AG08396 (cell line): ENCODE measurements around the gene FHOD3.
A peak's percentile ranks its signal among the peaks of the same experiment; 100 is the strongest.
"Not testable (repeated sequence)": the region's sequence is repeated elsewhere in the genome, so short reads cannot be mapped to it uniquely, and the experiment has no call there.

ENCODE experiments used
- DNase-seq: peaks from one replicate; pipeline ENCODE4 v3.0.0; 2012; ENCODE audit warnings: low spot score, mixed read lengths

Gene FHOD3

DNA sequence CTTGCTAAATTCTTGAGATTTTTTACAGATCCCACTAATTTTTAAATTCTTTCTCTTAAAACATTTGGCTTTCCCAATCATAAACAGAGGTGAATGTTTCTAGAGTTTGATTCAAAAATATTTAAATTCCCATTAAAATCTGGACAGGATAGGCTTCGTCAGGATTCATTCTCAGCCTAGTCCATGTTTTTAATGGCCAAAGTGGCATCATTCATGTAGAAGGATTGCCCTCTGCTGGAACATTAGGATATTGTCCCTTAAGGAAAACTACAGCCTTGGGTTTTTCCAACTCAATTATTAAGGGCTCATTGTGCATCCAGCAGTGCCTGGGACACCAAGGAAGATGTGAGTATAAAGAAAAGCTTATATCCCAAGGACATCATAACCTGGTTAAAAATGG, 459.6 kb downstream of the FHOD3 start:
- DNase-seq, result peak; percentile 73

DNA sequence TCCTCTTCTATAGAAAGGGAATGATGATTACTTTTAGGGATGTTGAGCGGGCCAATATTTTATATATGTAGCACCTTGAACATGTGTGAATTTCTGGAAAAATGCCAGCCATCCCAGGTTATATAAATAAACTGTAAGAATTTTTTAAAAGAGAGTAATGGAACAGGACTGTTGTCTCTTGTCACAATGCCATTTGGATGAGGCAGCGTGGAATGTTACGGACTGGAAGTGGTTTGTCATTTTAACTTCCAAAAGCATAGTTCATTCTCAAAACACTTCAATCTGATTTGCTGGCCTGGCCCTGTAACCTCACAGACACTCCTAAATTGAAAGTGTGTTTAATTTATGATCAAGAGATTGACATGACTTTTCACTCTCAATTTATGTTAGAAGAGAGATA, 460.5 kb downstream of the FHOD3 start:
- DNase-seq, result peak; percentile 41

DNA sequence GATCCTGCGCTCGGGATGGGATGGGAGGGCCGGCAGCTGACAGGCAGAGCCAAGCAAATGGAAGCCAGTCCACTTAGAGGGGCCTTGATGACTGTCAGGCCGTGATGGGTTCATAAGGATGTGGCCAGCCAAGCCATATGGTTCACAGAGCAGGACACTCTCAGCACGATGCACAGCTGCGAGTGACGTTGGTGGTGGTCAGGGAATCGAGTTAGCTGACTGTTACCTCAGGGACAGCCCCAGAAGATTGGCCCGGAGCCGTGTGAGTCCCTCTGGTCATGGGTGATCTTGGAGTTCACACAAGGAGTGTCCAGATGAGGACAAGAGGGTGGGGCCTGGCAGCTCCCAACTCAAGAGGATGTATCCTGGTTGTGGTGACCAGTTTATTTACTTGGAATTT, 461.1 kb downstream of the FHOD3 start:
- DNase-seq, result no peak

DNA sequence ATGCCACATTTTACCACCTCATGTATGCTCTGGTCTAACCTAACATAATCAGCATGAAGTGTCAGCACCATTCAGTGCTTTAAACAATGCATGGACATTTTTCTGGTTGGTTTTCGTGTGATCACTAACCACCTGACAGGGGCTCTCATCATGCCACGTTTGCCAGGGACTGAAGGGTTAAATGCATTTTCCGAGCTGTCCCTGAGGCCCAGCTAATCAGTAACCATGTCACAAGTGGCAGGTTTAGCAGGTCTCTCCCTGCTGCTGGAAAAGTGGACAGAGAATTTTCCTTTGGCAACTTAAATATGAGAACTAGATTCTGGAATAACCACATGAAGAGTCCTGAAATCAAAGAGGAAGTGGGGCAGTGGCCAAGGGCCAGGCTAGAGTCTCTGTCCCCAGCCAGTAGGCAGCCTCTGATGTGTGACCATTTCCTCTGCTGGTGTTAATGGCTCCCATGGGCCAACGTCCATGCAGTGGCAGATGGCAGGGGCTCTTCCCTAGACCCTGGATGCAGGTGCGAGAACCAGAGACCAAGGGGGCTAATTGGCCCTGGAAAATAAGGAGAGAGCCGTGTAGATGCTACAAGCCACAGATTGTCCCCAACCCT, 461.8 kb downstream of the FHOD3 start:
- DNase-seq, result no peak

DNA sequence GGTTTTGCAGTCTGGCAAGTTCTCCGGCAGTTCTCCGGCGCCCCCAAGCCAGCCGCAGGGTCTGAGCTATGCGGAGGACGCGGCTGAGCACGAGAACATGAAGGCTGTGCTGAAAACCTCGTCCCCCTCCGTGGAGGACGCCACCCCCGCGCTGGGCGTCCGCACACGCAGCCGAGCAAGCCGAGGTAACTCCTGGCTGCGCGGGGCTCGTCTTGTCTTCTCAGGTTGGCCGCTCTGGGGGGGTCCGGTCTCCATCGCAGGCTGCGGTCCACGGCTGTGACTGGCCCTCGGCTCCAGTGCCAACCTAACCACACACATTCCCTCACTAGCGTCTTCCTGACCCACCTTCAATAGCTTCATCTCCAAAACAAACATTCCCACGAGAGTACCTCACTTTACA, 463.1 kb downstream of the FHOD3 start:
- DNase-seq, result no peak

DNA sequence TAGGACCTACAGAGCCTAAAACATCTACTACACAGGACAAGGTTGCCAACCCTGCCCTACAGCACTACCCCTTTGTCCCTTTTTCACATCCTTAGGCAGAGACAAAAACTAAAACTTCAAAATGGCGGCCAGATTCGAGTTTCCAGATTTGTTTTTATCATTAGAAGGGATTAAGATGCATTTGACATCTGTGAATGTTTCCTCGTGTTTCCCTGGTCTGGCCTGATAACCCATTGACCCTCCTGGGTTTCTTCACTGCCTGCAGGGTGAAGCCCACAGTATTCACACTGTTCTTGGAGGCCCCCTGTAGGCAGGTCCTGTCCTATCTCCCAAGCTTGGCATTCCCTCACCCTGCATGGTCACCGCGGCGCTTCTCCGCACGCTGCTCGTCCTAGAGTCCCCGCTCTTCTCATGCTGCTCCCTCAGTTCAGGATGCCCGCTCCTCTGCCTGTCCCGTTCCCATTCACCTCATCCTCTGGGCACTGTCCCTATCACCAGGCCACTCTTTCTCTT, 463.7 kb downstream of the FHOD3 start:
- DNase-seq, result no peak

DNA sequence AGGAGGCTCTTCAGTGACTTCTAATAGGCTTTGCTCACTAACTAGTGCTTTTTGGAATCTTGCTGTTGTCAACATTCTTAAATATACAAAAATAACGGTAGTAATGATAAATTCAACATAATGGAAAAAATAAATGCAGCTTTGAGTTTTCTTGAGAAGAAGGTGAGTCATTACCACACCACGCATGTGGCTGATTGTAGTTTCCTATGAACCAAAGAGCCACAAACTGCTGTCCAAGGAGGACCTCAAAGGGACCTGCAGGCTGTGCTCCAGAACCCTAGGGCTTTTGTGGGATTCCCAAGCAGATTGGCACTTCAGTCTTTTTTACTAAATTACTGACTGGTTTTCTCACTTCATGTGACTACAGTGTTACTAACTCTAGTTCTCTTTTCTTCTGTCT, 464.6 kb downstream of the FHOD3 start:
- DNase-seq, result no peak

DNA sequence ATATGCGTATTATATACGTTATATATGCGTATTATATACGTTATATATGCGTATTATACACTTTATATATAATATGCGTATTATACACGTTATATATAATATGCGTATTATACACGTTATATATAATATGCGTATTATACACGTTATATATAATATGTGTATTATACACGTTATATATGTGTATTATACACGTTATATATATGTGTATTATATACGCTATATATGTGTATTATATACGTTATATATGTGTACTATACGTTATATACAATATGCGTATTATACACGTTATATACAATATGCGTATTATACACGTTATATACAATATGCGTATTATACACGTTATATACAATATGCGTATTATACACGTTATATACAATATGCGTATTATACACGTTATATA, 465.5 kb downstream of the FHOD3 start:
- not testable (repeated sequence) for DNase-seq

DNA sequence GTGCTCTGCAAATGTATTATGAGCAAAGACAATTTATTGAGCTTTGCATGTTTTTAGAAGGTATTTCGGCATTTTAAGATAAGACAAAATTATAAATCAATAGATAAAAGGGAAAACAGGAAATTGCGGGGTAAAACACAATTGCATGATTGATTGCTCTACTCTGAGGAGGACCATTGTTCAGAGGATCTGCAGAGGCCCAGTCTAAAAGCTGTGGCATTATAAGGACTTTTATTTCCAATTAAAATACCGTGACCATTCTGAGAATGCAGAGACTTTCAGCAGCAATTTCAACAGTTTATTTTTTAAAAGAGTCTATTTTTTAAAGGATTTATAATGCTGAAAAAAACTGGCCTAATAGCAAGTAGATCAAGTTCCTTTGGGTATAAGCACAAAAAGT, 469.3 kb downstream of the FHOD3 start:
- no peak for DNase-seq

DNA sequence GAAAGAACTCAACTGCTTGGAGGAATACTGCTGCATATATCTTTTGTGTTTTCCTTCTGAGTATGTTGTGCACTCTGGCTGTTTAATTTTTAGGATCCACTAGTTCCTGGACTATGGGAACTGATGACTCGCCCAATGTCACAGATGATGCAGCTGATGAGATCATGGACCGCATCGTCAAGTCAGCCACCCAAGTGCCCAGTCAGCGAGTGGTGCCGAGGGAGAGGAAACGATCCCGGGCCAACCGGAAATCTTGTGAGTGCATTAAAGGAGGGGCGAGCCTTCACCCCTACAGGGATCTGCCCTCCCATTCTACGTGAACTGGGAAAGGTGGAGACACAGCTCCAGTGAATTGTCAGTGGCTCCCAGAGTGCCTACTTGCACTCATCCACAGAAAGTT, 471.7 kb downstream of the FHOD3 start:
- peak; percentile 41 for DNase-seq

DNA sequence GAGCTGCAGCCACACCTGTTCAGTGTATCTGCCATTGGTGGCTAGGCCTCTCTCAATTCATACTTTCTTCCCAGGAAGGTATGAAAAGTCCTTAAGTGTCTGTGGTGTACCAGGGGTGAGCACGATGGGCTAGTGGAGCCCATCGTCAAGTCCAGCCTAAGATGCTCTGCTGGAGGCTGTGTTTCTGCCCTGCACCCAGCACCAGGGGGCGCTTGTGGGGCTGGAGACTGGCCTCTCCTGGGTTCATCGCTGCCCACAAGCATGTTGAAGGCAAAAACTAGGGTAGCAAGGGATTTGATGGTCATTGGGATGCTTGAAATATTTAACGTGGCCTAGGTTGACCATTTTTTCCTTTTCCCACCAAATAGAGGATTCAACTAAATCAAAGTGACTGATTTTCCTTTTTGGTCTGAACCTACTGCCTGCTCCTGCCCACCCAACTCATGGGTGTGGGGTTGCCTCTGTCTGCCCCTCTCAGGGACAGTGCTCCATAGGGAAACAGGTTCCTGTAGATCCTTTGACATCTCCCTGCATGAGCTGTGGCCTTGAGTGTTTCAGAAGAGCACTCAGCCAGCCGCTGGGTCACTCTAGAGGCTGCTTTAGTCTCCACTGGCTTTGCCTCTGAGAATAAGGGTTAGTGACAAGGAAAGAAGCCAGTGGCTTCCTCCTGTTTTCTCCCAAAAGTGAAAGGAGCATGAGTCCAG, 472.2 kb downstream of the FHOD3 start:
- no peak for DNase-seq

DNA sequence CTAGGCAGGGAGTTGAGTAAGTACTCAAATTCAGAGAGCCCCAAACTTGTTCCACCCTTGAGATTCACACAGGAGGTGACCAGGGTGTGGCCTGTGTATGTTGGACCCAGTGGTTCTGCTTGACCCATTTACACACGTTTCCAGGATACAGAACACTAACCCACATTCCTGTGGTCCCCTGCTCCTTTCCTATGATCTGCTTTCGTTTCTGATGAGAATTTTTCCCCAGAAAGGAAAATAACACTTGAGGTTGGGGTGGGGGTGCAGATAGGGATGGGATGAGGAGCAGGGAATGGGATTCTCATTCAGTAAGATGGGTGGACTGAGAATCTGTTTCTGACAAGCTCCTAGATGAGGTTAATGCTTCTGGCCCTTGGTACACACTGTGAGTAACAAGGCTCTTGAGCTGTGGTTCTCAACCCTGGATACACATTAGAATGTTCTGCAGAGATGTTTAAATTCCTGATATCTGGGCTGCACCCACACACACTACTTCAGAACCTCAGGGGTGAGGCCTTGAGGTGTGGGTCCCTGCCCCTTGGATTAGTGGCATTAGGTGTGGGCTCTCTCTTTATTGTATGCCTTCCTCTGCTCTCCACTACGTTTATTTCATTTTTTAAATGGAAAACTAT, 472.9 kb downstream of the FHOD3 start:
- DNase-seq, result no peak

DNA sequence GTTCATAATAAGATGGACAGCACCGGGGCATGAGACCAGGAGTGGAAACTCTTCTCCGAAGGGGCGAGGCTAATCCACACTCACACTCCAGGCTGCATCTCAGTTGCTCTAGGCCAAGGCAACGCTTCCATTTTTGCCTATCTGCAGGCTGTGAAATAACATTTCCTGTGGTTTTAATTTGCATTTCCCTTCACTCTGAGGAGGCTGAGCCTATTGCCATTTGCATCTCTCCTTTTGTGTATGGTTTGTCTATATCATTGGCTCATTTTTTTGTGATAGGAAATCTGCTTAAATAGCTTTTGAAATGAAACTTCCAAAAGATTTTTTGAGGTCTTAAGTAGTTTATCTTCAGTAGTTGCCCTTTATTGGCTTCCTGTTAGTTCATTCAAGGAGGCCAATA, 473.7 kb downstream of the FHOD3 start:
- no peak for DNase-seq

DNA sequence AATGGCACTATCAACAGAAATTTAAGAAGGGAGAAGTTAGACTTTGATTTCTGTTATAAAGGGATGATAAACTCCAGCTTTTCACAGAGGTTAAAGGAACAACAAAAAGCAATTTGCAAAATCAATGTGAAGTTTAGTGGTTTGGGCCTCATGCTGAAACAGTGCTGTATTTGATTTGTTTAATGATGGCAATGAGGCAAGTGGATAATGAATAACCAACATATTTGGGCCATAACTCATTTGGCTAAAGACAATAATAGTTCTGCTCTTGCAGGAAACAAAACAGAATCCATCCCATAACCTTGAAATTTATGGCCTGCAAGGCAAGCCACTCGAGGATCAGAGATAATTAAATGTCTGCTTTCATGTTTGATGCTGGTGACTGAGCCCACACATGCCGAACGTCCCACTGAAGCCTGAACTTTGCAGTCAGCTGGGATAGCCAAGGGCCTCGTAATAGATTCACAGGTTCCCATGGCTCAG, 474.8 kb downstream of the FHOD3 start:
- no peak for DNase-seq

DNA sequence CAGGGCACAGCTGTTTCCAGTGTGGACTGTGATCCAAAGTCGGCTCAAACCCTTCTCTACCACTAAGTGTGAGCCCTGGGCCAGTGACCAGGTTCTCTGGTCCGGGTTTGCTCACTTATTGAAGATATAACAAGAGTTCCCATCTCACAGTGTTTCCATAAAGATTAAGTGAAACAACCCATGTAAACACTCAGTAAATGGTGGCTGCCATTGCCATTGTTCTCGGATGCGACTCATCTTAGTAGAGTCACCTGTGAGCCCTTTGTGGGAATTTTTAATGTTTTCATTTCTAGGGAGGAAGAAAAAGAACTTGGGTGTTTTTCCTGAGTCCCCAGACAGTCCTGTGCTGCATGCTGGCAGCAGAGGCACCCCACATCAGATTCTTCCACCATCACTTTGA, 477.9 kb downstream of the FHOD3 start:
- no peak for DNase-seq

DNA sequence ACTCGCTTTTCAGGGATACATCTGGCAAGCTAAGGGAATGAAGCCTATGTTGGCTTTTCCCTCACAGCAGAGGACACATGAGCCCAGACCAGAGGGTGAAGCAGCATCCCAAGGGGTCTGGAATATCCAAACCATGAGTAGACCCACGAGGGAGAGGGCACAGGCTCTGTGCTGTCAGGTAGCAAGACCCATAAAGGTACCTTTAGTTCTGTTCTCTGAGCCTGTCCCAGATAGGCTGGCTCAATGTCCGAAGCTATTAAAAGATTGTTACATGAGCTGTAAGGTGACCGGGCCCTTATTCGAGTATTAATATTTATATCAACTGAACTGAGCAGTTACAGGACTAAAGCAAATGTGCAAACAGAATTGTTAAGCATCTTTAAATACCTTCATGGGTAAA, 479.1 kb downstream of the FHOD3 start:
- DNase-seq, result no peak

DNA sequence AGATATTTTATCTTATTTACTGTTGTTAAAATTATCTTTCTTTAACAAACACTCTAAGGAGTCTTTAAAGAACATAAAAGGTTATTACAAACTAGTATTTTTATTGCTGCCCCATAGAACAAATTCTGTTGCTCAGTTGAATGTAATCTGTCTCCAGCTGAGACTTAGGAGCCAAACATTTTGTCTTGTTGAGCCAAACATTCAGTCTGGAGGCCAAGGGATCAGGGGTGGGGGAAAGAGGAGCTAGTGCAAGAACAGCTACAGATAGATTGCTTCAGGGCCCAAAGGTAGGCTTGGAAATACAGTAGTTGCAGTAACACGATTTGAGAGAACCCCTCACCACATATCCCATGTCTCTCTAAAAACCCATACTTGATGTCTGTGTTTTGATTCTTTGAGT, 480.1 kb downstream of the FHOD3 start:
- no peak for DNase-seq

DNA sequence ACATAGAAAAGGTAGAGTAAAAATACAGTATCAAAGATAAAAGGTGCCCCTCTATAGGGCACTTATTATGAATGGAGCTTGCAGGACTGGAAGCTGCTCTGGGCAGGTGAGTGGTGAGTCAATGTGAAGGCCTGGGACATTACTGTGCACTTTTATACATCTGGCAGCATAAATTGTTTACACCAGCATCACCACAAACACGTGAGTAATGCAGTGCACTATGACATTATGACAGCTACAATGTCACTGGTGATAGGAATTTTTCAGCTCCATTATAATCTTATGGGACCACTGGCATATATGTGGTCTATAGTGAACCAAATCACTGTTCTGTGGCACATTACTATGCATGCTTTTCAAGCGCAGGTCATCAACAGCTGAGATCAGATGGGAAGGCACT, 483.2 kb downstream of the FHOD3 start:
- no peak for DNase-seq

DNA sequence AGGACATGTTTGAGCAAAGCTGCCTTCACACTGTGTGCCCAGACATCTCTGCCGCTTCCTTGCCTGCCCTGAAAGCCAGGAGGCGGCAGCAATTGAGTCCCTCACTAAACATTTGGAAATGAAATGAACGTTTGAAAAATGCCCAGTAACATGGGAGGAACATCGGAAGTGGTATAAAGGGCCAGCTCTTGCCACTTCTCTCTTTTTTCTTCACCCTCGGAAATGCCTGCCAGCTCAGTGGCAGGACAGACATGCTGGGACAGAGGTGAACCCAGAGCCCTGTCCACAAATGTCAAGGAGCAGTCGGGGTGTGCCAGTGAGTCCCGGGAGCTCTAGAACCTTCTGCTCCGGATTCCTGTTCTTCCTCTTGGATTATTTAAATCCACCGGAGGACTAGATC, 485.2 kb downstream of the FHOD3 start:
- DNase-seq, result no peak

DNA sequence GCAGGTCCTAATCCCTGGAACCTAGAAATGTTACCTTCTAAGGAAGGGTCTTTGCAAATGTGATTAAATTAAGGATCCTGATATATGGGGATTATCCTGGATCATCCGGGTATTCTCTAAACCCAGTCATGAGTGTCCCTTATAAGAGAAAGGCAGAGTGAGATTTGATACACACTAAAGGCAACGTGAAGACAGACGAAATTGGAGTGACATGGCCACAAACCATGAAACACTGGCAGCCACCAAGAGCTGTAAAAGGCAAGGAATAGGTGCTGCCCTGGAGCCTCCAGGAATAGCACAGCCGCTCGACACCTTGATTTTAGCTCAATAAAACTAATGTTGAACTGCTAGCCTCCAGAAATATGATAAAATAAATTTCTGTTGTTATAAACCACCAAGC, 486.3 kb downstream of the FHOD3 start:
- DNase-seq, result no peak

DNA sequence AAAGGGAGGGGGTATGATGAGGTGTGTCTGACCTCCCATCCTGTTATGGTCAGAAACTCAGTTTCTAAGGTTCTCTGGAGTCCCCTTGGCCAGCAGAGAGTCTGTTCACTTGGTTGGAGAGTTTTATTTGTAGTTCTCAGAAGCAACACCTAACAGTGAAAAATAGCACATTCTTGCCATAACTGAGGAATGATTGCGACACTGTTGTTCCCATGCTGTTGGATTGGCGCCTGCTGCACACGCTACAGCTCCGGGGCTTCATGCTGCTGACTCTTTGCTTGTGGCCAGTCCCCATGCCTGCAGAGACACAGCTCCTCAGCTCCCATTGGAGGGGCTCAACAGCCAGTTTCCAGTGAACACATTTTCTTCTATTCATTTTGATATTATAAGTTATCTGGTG, 489.2 kb downstream of the FHOD3 start:
- DNase-seq, result peak; percentile 60

DNA sequence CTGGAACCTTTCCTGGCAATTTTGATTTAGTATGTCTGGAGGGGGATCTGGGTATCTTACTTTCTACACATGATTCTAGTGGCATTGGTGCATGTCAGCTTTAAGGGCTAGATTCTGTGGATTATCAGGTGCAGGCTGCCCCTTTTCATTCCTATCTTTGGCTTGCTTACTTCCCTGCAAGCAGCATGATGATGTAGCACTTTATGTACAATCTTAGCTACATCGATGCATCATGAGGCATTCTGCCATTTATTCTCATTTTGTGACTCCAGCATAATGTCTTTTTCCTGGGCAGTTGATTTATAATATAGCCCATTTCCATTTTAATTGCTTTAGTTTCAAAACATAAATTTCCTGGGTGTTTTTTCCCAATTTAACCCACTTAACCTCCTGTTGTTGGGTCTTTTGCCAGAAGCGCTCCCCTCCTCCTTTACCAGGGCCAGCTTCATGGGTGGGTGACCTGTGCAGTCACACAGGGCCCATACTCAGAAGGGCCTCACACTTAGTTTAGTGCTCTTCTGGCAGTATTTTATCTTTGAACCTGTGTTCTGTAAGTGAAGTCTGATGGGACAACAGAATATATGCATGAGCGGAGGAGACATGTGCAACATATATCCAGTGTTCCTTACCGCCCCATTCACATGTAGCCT, 495.2 kb downstream of the FHOD3 start:
- DNase-seq, result no peak
